GM19455 (cell line): Measurements from ENCODE around the gene PRSS22.

ENCODE experiments used
- ATAC-seq: cut with Tn5 transposase; IDR thresholded peaks from one replicate; pipeline ENCODE4 v1.9.1; 2021; ENCODE audit not compliant: unreplicated experiment

The PRSS22 gene

GRCh38 chr16:2881783-2882649 lies 24.0 kb upstream of the PRSS22 start:
- no peak for ATAC-seq

GRCh38 chr16:2879854-2880508 lies 22.0 kb upstream of the PRSS22 start:
- ATAC-seq, result no peak

- ATAC-seq, result peak; percentile 63
Measured at GRCh38 chr16:2874912-2875362, 17.0 kb upstream of the PRSS22 start.

GRCh38 chr16:2874032-2874911 lies 16.3 kb upstream of the PRSS22 start:
- no peak for ATAC-seq

GRCh38 chr16:2871926-2872325 lies 14.0 kb upstream of the PRSS22 start:
- ATAC-seq, result no peak

GRCh38 chr16:2867987-2868789 lies 10.2 kb upstream of the PRSS22 start:
- peak; percentile 84 for ATAC-seq

GRCh38 chr16:2867661-2867986 lies 9.7 kb upstream of the PRSS22 start:
- ATAC-seq, result no peak

- no peak for ATAC-seq
Measured at GRCh38 chr16:2866431-2866830, 8.5 kb upstream of the PRSS22 start.

- no peak for ATAC-seq
Measured at GRCh38 chr16:2865651-2866050, 7.7 kb upstream of the PRSS22 start.

- no peak for ATAC-seq
Measured at GRCh38 chr16:2860826-2861567, 3.0 kb upstream of the PRSS22 start.

- ATAC-seq, result no peak
Measured at GRCh38 chr16:2859686-2860265, 1.8 kb upstream of the PRSS22 start.

- ATAC-seq, result no peak
Measured at GRCh38 chr16:2858245-2859025, 465 bp upstream of the PRSS22 start.

- no peak for ATAC-seq
Measured at GRCh38 chr16:2856686-2857450, 1.1 kb downstream of the PRSS22 start.

GRCh38 chr16:2856061-2856670 lies 1.8 kb downstream of the PRSS22 start:
- ATAC-seq, result no peak

GRCh38 chr16:2855536-2855935 lies 2.4 kb downstream of the PRSS22 start:
- no peak for ATAC-seq

GRCh38 chr16:2854700-2855309 lies 3.2 kb downstream of the PRSS22 start:
- no peak for ATAC-seq

- ATAC-seq, result no peak
Measured at GRCh38 chr16:2853531-2854073, 4.4 kb downstream of the PRSS22 start.
